ENCODE measurements around the gene GMDS. TPM values are rescaled to one million over a fixed set of nuclear protein-coding genes. Genes with fewer than 3 reads are reported as not detected.

The GMDS gene
- total RNA-seq, 4 donors from 2014 or later = 197 to 375 (median 215) TPM

DNA sequence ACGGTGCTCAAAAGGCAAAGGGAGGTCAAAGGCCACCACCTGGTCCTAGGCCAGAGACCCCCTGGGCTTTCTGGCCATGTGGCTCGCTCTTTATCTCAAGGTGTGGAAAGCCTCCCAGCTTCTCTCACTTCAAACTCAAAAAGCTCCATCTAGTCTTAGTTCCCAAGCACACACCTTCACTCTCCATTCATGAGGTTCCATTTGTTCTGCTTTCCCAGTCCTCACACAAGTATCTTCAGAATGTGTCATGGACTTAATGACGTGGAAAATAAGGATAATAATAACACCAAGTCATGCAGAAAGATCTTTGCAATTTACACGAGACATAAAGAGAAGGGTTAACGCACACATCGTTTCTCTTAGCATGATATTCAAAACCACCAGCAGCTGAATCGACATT, 219.3 kb downstream of the GMDS start:
- DNase-seq = no peak
- no peaks in the 10 kb centered on the region for H3K27me3 ChIP-seq
- TF ChIP-seq POLR2A (IDR thresholded peaks at IDR 0.05) = no peak
- TF ChIP-seq, protein P1, sequence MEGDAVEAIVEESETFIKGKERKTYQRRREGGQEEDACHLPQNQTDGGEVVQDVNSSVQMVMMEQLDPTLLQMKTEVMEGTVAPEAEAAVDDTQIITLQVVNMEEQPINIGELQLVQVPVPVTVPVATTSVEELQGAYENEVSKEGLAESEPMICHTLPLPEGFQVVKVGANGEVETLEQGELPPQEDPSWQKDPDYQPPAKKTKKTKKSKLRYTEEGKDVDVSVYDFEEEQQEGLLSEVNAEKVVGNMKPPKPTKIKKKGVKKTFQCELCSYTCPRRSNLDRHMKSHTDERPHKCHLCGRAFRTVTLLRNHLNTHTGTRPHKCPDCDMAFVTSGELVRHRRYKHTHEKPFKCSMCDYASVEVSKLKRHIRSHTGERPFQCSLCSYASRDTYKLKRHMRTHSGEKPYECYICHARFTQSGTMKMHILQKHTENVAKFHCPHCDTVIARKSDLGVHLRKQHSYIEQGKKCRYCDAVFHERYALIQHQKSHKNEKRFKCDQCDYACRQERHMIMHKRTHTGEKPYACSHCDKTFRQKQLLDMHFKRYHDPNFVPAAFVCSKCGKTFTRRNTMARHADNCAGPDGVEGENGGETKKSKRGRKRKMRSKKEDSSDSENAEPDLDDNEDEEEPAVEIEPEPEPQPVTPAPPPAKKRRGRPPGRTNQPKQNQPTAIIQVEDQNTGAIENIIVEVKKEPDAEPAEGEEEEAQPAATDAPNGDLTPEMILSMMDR (IDR thresholded peaks at IDR 0.05) = no peak

DNA sequence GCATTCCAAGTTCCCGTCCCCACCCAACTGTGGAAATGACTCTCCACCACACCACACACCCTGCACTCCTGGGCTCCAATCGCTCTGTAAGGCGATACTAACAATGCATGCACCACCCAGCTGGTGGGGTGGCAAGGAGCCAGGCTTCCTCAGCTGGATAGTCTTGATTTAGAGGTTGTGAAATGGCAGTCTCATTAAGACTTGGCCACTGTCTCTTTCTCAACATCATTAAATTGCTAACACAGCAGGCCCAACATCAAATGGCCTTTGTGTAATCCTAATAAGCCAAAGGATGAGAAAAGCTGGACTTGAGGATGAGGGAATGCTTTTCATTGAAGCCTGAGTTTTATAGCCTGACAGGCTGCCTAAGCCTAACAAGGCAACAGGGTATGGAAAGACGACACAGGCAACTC, 223.7 kb downstream of the GMDS start:
- peak in 2 of 3 donors; percentile 75 to 83 for DNase-seq
- H3K27me3 ChIP-seq = no peaks in the 10 kb centered on the region
- peaks cover 0 to 5% (median 0%) of the 10 kb centered on the region in 4 donors for H3K4me1 ChIP-seq
- H3K36me3 ChIP-seq = no peaks in the 10 kb centered on the region
- no peak overlapping the region for H3K27ac ChIP-seq
- TF ChIP-seq, protein P1 (IDR thresholded peaks at IDR 0.05) = no peak
- no peak for TF ChIP-seq POLR2A (IDR thresholded peaks at IDR 0.05)
- no peaks in the 10 kb centered on the region for H3K9me3 ChIP-seq
- no peak overlapping the region for H3K4me3 ChIP-seq

More for the DNA sequence above, 219.3 kb downstream of the GMDS start:
- Histone ChIP-seq H3K9me3 (no peaks in the 10 kb centered on the region), H3K36me3 (no peaks in the 10 kb centered on the region), H3K27ac (no peak overlapping the region), H3K4me1 (peaks cover 0 to 5% (median 0%) of the 10 kb centered on the region in 4 donors), H3K4me3 (no peak overlapping the region)

DNA sequence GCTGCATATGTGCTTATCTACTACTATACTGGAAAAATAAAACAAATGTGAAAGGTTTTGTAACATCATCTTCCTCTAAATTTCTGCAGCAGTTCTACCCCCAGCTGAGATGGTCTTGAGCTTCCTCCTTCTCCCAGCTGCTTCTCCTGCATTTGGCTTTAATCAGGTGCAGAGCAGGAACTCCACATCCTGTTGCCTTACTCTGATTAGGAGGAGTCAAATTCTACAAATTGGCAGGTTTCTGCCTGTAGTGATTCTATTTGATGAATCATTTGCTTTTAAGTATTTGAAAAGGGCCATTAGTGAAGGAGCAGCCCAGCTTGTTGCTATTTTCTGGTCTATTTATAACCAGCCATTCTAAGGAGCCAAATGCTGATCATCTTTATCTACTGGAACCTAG, 224.5 kb downstream of the GMDS start:
- H3K27ac ChIP-seq = no peak overlapping the region
- H3K27me3 ChIP-seq = no peaks in the 10 kb centered on the region
- H3K4me3 ChIP-seq = no peak overlapping the region
- H3K36me3 ChIP-seq = no peaks in the 10 kb centered on the region
- H3K9me3 ChIP-seq = no peaks in the 10 kb centered on the region
- H3K4me1 ChIP-seq = peaks cover 0 to 5% (median 0%) of the 10 kb centered on the region in 4 donors
- DNase-seq = no peak
- TF ChIP-seq, protein P1 (IDR thresholded peaks at IDR 0.05) = no peak
- no peak for TF ChIP-seq POLR2A (IDR thresholded peaks at IDR 0.05)

DNA sequence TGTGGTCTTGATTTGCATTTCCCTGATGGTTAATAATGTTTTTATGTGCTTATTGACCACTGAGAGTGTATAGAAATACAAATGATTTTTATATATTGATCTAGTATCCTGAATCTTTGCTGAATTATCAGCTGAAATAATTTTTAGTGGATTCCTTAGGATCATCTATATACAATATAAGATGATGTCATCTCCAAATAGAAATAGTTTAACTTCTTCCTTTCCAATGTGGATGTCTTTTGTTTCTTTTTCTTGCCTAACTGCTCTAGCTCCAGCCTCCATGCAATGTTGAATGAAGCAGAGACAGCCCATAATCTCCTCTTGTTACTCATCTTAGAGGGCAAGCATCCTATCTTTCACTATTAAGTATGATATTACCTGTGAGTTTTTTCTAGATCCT, 226.4 kb downstream of the GMDS start:
- no peak for DNase-seq
- H3K27me3 ChIP-seq = no peaks in the 10 kb centered on the region
- peaks cover 0 to 5% (median 0%) of the 10 kb centered on the region in 4 donors for H3K4me1 ChIP-seq
- H3K36me3 ChIP-seq = no peaks in the 10 kb centered on the region
- TF ChIP-seq, protein P1 (IDR thresholded peaks at IDR 0.05) = no peak
- H3K9me3 ChIP-seq = no peaks in the 10 kb centered on the region
- no peak overlapping the region for H3K27ac ChIP-seq
- no peak overlapping the region for H3K4me3 ChIP-seq

DNA sequence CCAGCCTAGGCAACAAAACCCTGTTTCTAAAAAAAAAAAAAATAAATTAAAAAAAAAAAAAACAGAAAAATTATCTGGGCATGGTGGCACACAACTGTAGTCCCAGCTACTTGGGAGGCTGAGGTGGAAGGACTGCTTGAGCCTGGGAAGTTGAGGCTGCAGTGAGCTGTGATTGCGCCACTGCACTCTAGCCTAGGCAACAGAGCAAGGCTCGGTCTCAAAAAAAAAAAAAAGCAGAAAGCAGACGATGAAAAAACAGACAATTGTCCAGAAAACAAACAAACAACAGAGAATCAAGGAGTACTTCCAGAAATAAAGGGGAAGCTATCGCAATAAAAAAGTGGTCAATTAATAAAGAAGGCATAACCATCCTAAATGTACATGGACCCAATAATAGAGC, 229.4 kb downstream of the GMDS start:
- TF ChIP-seq, protein P1 (IDR thresholded peaks at IDR 0.05) = no peak
- no peak for TF ChIP-seq POLR2A (IDR thresholded peaks at IDR 0.05)
- DNase-seq = no peak
- Histone ChIP-seq H3K4me1 (no peaks in the 10 kb centered on the region), H3K9me3 (no peaks in the 10 kb centered on the region), H3K4me3 (no peak overlapping the region), H3K27me3 (no peaks in the 10 kb centered on the region), H3K27ac (no peak overlapping the region), H3K36me3 (no peaks in the 10 kb centered on the region)

DNA sequence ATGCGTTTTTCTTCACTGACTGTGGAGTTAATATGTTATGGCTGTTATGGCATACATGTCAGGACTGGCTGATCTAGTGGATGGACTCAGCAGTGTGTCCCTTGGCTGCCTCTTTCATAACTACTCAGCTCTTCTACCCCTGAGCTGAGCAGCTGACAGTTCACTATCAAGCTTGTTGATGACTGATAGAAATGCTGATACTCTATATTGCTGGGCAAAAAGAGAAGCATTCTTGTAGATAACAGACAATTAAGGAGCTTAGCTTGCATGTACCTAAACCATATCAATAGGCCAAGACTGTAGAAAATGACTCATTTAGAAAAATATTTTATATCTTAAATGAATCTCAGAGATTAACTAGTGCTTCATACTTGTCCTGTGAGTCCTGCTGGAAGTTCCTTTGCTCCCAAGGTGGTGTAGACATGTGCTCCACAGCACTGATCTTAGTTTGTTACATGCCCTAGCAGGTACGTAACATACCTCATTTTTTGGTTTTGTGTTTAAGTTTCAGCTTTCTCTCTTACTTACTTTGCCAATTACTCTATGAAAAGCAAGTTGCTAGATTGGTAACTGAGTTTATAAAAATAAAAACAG, 236.9 kb downstream of the GMDS start:
- Histone ChIP-seq H3K4me3 (no peak overlapping the region), H3K9me3 (no peaks in the 10 kb centered on the region), H3K27me3 (no peaks in the 10 kb centered on the region), H3K27ac (no peak overlapping the region), H3K36me3 (no peaks in the 10 kb centered on the region), H3K4me1 (no peaks in the 10 kb centered on the region)
- no peak for DNase-seq
- no peak for TF ChIP-seq POLR2A (IDR thresholded peaks at IDR 0.05)
- TF ChIP-seq, protein P1 (IDR thresholded peaks at IDR 0.05) = no peak

All from Peyer's patch (tissue), 4 donors.